Neural cell (in vitro differentiated cells): ENCODE results near the gene AMZ2.

Experiments used
- CTCF ChIP-seq: fragments of 450-650 bp; IDR thresholded peaks from 2 replicates; pipeline ENCODE4 v1.5.1; 2014; ENCODE audit warnings: antibody characterized with exemption, mild to moderate bottlenecking, moderate library complexity; ENCODE audit not compliant: poor library complexity, severe bottlenecking
- EZH2 ChIP-seq: fragments of 200-600, 300-800 bp; shearing (Covaris generic), sonication (generic); IDR thresholded peaks from 2 replicates; pipeline ENCODE4 v1.6.1; 2014; ENCODE audit warnings: antibody characterized with exemption, low read length, borderline replicate concordance, mild to moderate bottlenecking; ENCODE audit not compliant: insufficient read depth, poor library complexity, severe bottlenecking

GRCh38 chr17:68302666-68303065 lies 54.8 kb downstream of the AMZ2 start:
- TF ChIP-seq CTCF (no peak), EZH2 (no peak)
